Measurements from ENCODE around the gene FZD8.

GRCh38 chr10:35606430-35606829 is 35.7 kb downstream of the FZD8 start:
- TF ChIP-seq CTCF (IDR thresholded peaks at IDR 0.05 in 2 of 3, conservative IDR thresholded peaks at IDR 0.05 in 1 of 3; ENCODE audit: borderline replicate concordance in 1 of 3, insufficient read depth in 1 of 3, low read depth in 2 of 3, low read length in 2 of 3) (no peak), CEBPB (IDR thresholded peaks at IDR 0.05; ENCODE audit: low read depth) (no peak), REST (IDR thresholded peaks at IDR 0.05; ENCODE audit: low read depth) (no peak)

Data from HCT116 (cell line).